Esophagus squamous epithelium (tissue), 5 donors: Measurements from ENCODE around the gene ZNF541. TPM values are rescaled to one million over a fixed set of nuclear protein-coding genes. Genes with fewer than 3 reads are reported as not detected.
A peak's percentile ranks its signal among the peaks of the same experiment; 100 is the strongest.
"Not testable (repeated sequence)": the region's sequence is repeated elsewhere in the genome, so short reads cannot be mapped to it uniquely, and the experiment has no call there.

Experiments
- DNase-seq: peaks from one replicate; lab custom pipeline; 2025; lab: John Stamatoyannopoulos, UW
- H3K27ac ChIP-seq, 4 donors: fragments of 200-600 bp; sonication (generic); one replicate each; pipeline ENCODE4 v1.5.1; 2016 to 2019; ENCODE audit warnings: mild to moderate bottlenecking in 1 of 4
- H3K27me3 ChIP-seq, 4 donors: fragments of 200-600 bp; sonication (generic); 1 replicate in 3 of 4; 2 replicates in 1 of 4; pipeline versions ENCODE4 v1.5.1 to v1.6.0; 2017 to 2021; ENCODE audit warnings: antibody characterized with exemption in 1 of 4
- H3K36me3 ChIP-seq, 3 donors: fragments of 200-600 bp; sonication (generic); one replicate each; pipeline ENCODE4 v1.5.1; 2016 to 2019
- H3K4me1 ChIP-seq, 3 donors: fragments of 200-600 bp; sonication (generic); one replicate each; pipeline ENCODE4 v1.5.1; 2017 to 2019
- H3K4me3 ChIP-seq, 4 donors: fragments of 200-600 bp; sonication (generic); 1 replicate in 3 of 4; 2 replicates in 1 of 4; pipeline ENCODE4 v1.5.1; 2016 to 2019; ENCODE audit warnings: mild to moderate bottlenecking in 2 of 4, moderate library complexity in 1 of 4
- H3K9me3 ChIP-seq, 3 donors: fragments of 200-600 bp; sonication (generic); one replicate each; pipeline ENCODE4 v1.5.1; 2016 to 2019
- POLR2A ChIP-seq, 4 donors: fragments of 450-650 bp; IDR thresholded peaks; one replicate each; pipeline ENCODE4 v1.6.1; 2017; ENCODE audit warnings: antibody characterized with exemption in 4 of 4, mild to moderate bottlenecking in 4 of 4, moderate library complexity in 3 of 4
- WGBS, 2 donors: methylation state at CpG; one replicate each; pipeline ENCODE4 v1.1.5; 2018; 5-methylcytosine and 5-hydroxymethylcytosine counted together
- intact Hi-C: fragments of 100-400 bp; cut with DNase I; formaldehyde crosslinking; loops from one replicate; pipeline ENCODE4 v1.15.0; 2022
- total RNA-seq, 4 donors: library from RNA; depleted of rRNA; stranded (reverse); fragments of >200 nt; gene quantifications; one replicate each; pipeline ENCODE4 v1.1.0, GENCODE V29; 2016
- TF ChIP-seq, protein P1 (sequence below), 6 experiments: fragments of 450-650 bp in 4 of 6; fragments of 200-600 bp in 2 of 6; sonication (generic) in 2 of 6; IDR thresholded peaks; one replicate each; pipeline ENCODE4 v1.5.1; 2016 to 2019; ENCODE audit warnings: antibody characterized with exemption in 6 of 6, mild to moderate bottlenecking in 4 of 6, moderate library complexity in 4 of 6
- donor health status: DM: yes; HTN: yes; CAD: no.

The ZNF541 gene
- total RNA-seq, 4 donors from 2014 or later = 0.04 TPM; not detected in 3

- Histone ChIP-seq H3K4me3 (no peak overlapping the region), H3K27ac (no peak overlapping the region), H3K4me1 (peaks cover 10 to 47% (median 22%) of the 10 kb centered on the region in 3 donors), H3K36me3 (no peaks in the 10 kb centered on the region), H3K9me3 (no peaks in the 10 kb centered on the region), H3K27me3 (no peaks in the 10 kb centered on the region)
- intact Hi-C loops = no loop called here
- TF ChIP-seq POLR2A (IDR thresholded peaks at IDR 0.05) = no peak
- TF ChIP-seq, protein P1, sequence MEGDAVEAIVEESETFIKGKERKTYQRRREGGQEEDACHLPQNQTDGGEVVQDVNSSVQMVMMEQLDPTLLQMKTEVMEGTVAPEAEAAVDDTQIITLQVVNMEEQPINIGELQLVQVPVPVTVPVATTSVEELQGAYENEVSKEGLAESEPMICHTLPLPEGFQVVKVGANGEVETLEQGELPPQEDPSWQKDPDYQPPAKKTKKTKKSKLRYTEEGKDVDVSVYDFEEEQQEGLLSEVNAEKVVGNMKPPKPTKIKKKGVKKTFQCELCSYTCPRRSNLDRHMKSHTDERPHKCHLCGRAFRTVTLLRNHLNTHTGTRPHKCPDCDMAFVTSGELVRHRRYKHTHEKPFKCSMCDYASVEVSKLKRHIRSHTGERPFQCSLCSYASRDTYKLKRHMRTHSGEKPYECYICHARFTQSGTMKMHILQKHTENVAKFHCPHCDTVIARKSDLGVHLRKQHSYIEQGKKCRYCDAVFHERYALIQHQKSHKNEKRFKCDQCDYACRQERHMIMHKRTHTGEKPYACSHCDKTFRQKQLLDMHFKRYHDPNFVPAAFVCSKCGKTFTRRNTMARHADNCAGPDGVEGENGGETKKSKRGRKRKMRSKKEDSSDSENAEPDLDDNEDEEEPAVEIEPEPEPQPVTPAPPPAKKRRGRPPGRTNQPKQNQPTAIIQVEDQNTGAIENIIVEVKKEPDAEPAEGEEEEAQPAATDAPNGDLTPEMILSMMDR (IDR thresholded peaks at IDR 0.05) = no peak
- DNase-seq = no peak
- 51 to 65% methylated on average over 6 to 8 of the region's 13 CpGs for WGBS, 2 donors
These were observed 31.0 kb upstream of the ZNF541 start for GRCh38 chr19:47603706-47604565.

GRCh38 chr19:47601180-47601904, 28.4 kb upstream of the ZNF541 start:
- H3K27ac ChIP-seq = peak overlapping the region; percentile 92 to 95 (median 94)
- no peak for DNase-seq
- intact Hi-C loops = no loop called here
- no peaks in the 10 kb centered on the region for H3K36me3 ChIP-seq
- no peaks in the 10 kb centered on the region for H3K9me3 ChIP-seq
- TF ChIP-seq, protein P1 (IDR thresholded peaks at IDR 0.05) = no peak
- TF ChIP-seq POLR2A (IDR thresholded peaks at IDR 0.05) = peak in 1 of 4 donors; percentile 12
- peaks cover 16 to 46% (median 19%) of the 10 kb centered on the region in 3 donors for H3K4me1 ChIP-seq
- 58 to 59% methylated on average over 8 to 15 of the region's 17 CpGs for WGBS, 2 donors
- H3K4me3 ChIP-seq = peak overlapping the region; percentile 40 to 77 (median 56)
- no peaks in the 10 kb centered on the region for H3K27me3 ChIP-seq

- WGBS, 2 donors = 7 to 11% methylated on average over 26 to 34 of the region's 77 CpGs
- no peaks in the 10 kb centered on the region for H3K9me3 ChIP-seq
- H3K4me1 ChIP-seq = peaks cover 16 to 46% (median 19%) of the 10 kb centered on the region in 3 donors
- H3K36me3 ChIP-seq = no peaks in the 10 kb centered on the region
- DNase-seq = peak; percentile 94
- H3K4me3 ChIP-seq = peak overlapping the region; percentile 40 to 77 (median 56)
- no peaks in the 10 kb centered on the region for H3K27me3 ChIP-seq
- intact Hi-C loops = no loop called here
- H3K27ac ChIP-seq = peak overlapping the region; percentile 92 to 95 (median 94)
- TF ChIP-seq, protein P1 (IDR thresholded peaks at IDR 0.05) = peak in 2 of 6 experiments; percentile 12 to 13
- peak in 3 of 4 donors; percentile 84 to 94 (median 85) for TF ChIP-seq POLR2A (IDR thresholded peaks at IDR 0.05)
These were observed 27.6 kb upstream of the ZNF541 start for GRCh38 chr19:47600246-47601179.

- H3K4me3 ChIP-seq = peak overlapping the region; percentile 28 to 77 (median 56)
- WGBS, 2 donors = 32 to 36% methylated on average over 23 to 24 of the region's 25 CpGs
- H3K36me3 ChIP-seq, intact Hi-C loops, H3K27me3 ChIP-seq, H3K9me3 ChIP-seq, DNase-seq: not testable (repeated sequence)
- peaks cover 16 to 46% (median 19%) of the 10 kb centered on the region in 3 donors for H3K4me1 ChIP-seq
- peak overlapping the region; percentile 92 to 95 (median 94) for H3K27ac ChIP-seq
These were observed 26.8 kb upstream of the ZNF541 start for GRCh38 chr19:47599671-47600245.
